Measurements from ENCODE around the gene SMIM20.
A peak's percentile ranks its signal among the peaks of the same experiment; 100 is the strongest.

The SMIM20 gene

GRCh38 chr4:25928379-25929297, 14.6 kb downstream of the SMIM20 start:
- peak; percentile 19 for DNase-seq

DNA sequence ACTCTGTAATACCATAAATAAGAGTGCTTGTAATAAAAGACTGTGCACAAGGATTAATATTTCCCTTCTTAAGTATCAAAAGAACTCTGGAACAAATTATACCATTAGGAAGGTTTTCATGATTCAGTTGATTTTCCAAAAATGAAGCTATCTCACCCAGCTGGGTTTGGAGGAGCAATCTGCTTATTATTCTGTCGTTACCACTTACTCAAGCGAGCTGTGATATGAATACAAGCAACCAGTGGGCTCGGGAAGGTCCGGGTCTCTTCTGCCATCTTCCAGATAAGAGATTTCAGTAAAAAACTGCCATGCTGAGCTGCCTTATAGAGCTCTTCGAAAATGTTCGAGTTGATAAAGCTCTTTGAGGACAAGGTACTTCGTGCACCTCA, 15.3 kb downstream of the SMIM20 start:
- DNase-seq, result no peak

- no peak for DNase-seq
These were observed 16.8 kb downstream of the SMIM20 start for GRCh38 chr4:25930731-25931354.

GRCh38 chr4:25936696-25937095, 22.7 kb downstream of the SMIM20 start:
- DNase-seq, result no peak

DNA sequence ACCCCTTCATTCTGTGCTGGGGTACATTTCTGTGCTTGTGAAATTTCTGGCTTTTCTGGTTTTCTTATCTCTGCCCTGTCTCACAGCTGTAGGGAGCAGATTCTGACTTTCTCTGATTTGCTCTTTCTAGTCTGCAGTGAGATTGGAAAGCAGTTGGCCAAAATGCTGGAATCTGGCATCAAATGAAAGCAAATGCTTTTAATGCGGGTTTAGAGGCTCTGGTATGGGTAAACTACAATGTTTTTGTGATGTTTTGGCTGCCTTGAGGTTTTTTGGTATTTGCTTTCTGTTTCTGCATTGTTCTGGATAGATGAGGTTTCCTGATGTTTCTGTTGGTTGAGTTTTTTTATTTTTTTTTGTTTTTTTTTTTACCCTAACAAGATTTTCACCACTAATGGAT, 23.8 kb downstream of the SMIM20 start:
- no peak for DNase-seq

DNA sequence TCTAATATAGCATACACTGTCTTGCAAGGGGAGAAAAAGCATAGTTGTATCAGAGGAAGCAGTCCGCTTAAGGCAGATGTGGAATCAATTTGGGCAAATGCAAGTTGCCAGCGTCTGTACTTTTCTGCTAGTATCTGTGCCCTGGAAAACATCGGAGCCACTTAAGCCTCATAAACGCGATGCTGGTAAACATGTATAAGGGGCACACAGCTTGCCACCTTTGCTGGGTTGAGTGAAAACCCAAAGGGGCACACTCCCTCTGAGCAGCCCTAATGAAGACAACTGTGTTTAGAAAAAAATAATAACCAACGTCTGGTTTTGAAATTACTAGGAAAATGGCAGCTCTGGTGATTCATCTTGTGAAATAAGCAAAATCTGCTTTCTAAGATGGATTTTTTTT, 24.3 kb downstream of the SMIM20 start:
- no peak for DNase-seq

- no peak for DNase-seq
These were observed 24.8 kb downstream of the SMIM20 start for GRCh38 chr4:25938787-25939186.

- DNase-seq, result no peak
These were observed 25.3 kb downstream of the SMIM20 start for GRCh38 chr4:25939330-25939729.

- no peak for DNase-seq
These were observed 27.6 kb downstream of the SMIM20 start for GRCh38 chr4:25941457-25942221.

DNA sequence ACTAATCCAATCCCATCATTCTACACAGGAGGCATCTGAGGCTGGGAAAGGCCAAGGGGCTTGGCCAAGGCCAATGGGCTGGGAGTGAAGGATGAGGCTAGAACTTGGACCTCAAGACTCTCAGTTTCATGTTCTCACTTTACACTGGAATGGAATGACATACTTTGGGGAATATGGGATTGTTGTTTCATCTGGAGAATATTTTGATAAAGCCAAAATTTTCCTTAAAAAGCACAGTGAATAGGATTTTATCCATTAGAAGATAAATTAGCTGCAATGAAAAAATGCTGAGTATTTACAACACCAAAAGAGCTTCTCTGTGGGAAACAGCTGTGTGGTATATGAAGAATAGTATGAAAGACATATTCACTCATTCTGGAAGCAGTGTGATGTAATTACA, 29.3 kb downstream of the SMIM20 start:
- no peak for DNase-seq

GRCh38 chr4:25943805-25944204, 29.8 kb downstream of the SMIM20 start:
- no peak for DNase-seq

DNA sequence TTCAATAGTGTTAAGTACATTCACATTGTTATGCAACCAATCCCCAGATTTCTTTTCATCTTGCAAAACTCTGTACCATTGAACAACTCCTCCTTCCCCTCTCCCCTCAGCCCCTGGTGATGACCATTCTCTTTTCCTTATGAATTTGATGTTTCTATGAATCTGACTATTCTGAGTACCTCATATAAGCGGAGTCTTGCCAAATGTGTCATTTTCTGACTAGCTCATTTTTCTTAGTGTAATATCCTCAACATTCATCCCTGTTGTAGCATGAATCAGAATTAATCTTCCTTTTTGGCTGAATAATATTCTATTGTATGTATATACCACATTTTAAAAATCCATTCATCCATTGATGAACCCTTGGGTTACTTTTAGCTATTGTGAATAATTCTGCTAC, 34.0 kb downstream of the SMIM20 start:
- no peak for DNase-seq

DNA sequence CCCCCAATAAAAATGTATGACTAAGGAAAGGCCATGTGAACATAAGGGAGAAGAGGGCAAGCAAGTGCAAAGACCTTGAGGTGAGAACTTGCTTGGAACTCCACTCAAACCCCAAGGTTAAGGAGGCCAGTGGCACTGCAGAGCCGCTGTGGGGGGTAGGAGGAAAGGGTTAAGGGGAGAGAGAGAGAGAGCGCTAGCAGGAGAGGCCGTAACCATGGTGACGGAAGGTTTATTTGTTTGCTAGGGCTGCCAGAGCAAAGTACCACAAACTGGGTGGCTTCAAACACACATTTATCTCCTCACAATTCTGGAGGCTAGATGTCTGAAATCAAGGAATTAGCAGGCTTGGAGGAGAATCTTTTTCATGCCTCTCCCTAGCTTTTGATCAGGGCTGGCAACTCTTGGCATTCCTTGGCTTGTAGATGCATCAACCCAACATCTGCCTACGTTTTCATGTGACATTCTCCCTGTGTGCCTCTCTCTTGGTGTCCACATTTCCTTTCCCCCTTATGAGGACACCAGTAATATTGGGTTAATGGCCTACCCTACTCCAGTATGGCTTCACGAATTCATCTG, 35.2 kb downstream of the SMIM20 start:
- DNase-seq, result peak; percentile 6

DNA sequence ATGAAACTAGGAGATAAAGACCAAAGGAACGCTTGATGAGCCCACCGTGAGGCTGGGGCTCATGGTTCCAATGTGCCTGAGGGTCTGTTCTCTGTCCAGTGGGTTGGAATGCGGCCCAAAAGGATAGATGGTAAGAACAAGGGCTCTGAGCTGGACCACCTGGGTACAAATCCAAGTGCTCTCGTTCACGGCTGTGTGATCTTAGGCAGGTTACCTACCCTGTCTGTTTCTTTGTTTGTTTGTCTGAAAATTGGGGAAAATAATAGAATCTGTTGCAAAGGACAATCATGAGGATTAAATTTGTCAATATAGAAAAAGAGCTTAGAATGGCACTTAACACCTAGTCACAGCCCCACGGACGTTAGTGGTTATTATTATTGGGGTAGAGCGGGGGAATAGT, 36.0 kb downstream of the SMIM20 start:
- no peak for DNase-seq

- no peak for DNase-seq
These were observed 36.7 kb downstream of the SMIM20 start for GRCh38 chr4:25950461-25951389.

- DNase-seq, result no peak
These were observed 37.5 kb downstream of the SMIM20 start for GRCh38 chr4:25951390-25951952.

DNA sequence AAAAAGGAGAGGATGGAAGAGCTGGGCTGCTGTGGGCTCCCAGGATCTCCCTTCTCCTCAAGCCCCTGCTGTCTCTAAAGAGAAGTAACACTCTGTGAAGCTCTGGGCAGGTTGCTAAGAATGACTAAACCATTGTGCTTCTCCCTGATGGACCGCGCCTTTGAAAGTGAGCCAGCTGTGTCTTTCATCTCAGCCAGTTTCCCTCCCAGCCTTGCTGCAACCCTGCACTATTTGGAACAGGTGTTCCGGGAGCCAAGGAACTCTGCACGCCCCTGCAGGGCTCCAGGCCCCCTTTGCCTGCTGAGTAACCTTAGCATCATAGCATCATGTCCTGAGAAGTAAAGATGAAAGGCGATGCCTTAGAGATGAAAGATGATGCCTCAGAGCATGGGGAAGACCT, 39.7 kb downstream of the SMIM20 start:
- no peak for DNase-seq

- no peak for DNase-seq
These were observed 40.4 kb downstream of the SMIM20 start for GRCh38 chr4:25954293-25954904.

- DNase-seq, result no peak
These were observed 41.7 kb downstream of the SMIM20 start for GRCh38 chr4:25955705-25956104.

- DNase-seq, result no peak
These were observed 42.2 kb downstream of the SMIM20 start for GRCh38 chr4:25956260-25956659.

- DNase-seq, result no peak
These were observed 44.1 kb downstream of the SMIM20 start for GRCh38 chr4:25958110-25958509.

Data from NCI-H510A treated with DMSO at 0.1 percent for 48 hours (cell line).